GM19025 (cell line): ENCODE data around the gene UEVLD.
"Not testable (repeated sequence)": the region's sequence is repeated elsewhere in the genome, so short reads cannot be mapped to it uniquely, and the experiment has no call there.

ENCODE experiments used
- ATAC-seq: cut with Tn5 transposase; IDR thresholded peaks from one replicate; pipeline ENCODE4 v1.9.1; 2021; ENCODE audit warnings: mild to moderate bottlenecking, low read depth, moderate library complexity; ENCODE audit not compliant: unreplicated experiment

Gene UEVLD

DNA sequence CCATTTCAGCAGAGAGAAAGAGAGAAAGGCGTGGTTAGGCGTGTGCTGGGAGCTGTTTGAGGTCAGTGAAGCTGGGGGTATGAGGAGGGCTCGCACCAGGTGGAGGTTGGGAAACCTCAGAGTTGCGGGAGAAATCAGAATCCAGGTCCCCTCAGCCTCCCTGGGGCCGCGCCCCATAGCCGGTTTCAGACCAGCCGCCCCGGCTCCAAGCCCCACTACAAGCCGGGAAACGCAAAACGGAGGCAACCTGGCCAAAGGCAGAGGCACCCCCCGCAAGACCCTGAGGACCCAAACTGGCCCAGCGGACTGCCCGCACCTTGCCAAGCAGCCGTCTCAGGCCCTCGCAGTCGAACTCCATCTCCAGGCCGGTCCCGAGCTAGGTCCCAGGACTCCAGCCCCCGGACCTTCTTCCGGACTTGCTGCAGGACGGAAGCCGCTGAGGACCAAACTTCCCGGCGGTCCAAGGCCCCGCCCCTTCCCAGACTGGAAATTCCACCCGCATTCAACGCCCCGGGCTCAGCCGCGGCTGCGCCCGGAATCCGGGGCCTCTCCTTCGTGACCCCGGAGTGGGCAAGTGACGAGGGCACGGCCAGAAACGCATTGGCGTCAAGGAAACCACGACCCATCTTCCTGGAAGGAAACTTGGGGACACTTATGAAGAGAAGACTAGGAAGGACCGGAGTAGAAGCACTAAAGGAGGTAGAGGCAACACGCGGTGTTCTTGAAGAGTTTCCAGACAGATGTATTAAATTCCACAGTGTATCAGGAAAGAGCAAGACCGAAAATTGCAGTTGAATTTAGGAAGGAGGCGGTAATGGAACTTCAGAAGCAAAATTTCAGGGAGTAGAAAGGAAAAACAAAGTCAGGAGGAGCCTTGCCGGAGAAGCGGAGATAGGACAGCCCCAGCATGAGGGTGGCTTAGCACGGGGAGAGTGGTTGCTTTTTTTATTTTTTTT, at the start of gene UEVLD:
UEVLD (minus strand) TSS at position 438 of the 956 bp plus-strand sequence; CDS start at position 358, 80 bp downstream.
- ATAC-seq = peak; percentile 46

- ATAC-seq = peak; percentile 91
Measured at GRCh38 chr11:18634140-18635032, 45.9 kb upstream of the UEVLD start, which contains the start of gene SPTY2D1. TSS of gene SPTY2D1 (minus strand) at chr11:18634342. CDS start at chr11:18634257, 85 bp downstream.

DNA sequence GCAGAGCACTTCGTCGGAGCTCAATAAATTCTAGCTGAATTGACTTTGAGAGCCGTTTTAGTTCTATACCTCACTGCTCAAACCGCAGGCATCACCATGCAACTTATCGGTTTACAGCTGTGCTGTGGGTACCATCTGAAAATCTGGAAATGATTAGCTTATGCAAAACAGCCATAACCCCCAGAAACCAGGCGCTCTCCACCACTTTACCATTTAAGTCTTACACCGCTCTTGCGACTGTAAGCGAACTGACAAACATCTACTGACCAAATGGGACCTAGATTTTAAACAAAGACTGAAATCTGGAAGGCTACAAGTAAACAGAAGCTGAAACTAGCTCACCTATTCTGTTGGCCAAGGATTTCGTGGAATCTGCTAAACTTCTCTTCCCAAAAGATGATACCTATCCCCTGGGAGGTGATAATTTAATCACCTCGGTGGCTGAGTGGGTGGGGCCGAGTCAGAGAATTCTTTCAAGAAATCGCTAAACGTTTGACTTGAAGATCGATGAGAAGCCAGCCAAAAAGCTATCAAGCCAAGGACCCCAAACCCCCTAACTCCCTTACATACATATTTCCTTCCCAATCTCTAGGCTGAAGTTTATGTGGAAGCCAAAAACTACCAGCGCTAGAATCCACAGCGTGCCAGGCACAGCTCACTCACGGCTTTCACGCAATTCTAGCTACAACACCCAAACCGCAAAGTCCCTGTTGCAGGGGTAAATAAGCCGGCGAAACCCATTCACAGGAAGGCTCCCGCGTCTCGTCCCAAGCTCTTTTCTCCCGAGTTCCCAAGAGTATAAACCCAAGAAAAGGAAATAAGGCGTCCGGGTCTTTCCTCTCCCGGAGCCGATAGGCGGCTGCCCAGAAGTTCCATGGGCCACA, 45.0 kb upstream of the UEVLD start:
- ATAC-seq = peak; percentile 53

- no peak for ATAC-seq
Measured at GRCh38 chr11:18632841-18633240, 44.3 kb upstream of the UEVLD start.

DNA sequence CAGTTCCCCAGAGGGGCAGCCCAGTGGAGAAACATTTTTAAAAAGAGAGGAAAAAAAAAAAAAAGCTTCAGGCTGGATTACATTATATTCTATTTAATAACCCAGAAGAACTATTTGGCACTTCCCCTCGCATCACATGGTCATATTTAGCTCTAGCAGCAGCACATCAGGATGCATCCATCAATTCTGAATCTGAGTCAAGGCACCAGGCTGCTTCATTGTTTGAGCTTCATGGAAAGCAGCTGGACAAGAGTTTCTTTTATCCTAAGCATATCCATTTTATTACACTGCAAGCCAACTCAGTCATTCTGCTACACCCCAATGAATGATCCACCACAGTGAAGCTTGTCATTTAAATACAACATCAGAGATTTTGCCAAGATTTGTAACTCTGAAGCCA, 35.6 kb upstream of the UEVLD start:
- no peak for ATAC-seq

GRCh38 chr11:18623707-18624106, 35.2 kb upstream of the UEVLD start:
- no peak for ATAC-seq

DNA sequence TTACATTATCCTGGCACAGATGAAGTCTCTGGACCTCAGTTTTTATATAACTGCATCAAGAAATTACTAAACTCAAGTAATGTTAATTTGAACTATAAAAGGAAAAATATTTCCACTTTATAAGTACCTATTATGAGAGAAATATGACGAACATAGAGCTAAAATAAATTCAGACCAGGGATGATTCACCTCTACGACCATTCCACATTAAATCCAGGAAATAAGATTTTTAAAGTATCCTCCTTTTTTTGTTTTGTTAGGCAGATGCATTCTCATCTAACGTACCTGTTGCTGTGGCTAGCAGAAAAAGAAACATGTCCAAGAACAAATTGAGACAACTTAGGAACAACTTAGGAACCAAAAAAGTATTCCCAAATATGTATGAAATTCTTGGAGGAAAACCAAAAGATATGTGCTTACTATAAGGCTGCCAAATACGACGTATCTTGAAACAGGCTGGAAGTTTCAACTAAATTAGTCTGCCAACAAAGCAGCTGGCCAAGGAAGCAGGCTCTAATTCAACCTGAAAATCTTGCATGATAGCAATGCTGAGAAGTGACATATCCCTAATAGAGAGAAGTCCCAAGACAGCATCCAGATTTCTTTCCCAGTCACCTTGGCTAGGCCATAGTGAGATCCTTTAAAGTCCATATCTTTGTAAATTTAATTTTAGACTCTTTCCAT, 29.9 kb upstream of the UEVLD start:
- no peak for ATAC-seq

DNA sequence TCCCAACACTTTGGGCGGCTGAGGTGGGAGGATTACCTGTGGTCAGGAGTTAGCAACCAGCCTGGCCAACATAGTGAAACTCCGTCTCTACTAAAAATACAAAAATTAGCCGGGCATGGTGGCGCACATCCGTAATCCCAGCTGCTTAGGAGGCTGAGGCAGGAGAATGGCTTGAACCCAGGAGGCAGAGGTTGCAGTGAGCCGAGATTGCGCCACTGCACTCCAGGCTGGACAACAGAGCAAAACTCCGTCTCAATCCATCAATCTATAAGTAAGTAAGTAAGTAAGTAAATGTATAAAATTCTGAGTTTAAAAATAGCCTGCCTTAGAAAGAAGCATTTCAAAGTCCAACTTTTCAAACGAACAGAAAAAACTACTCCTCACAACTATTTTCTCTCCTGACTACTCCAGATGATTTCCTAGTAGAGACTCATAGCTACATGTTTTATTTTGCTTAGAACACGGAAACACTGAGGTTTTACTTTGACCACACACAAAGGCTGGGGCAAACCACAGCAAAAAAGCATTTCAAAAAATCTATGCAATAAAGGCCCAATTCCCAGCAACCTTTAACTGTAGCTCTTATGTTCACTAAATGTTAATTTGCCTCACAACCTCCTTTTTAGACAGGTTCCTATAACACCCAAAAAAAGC, 29.3 kb upstream of the UEVLD start:
- no peak for ATAC-seq

DNA sequence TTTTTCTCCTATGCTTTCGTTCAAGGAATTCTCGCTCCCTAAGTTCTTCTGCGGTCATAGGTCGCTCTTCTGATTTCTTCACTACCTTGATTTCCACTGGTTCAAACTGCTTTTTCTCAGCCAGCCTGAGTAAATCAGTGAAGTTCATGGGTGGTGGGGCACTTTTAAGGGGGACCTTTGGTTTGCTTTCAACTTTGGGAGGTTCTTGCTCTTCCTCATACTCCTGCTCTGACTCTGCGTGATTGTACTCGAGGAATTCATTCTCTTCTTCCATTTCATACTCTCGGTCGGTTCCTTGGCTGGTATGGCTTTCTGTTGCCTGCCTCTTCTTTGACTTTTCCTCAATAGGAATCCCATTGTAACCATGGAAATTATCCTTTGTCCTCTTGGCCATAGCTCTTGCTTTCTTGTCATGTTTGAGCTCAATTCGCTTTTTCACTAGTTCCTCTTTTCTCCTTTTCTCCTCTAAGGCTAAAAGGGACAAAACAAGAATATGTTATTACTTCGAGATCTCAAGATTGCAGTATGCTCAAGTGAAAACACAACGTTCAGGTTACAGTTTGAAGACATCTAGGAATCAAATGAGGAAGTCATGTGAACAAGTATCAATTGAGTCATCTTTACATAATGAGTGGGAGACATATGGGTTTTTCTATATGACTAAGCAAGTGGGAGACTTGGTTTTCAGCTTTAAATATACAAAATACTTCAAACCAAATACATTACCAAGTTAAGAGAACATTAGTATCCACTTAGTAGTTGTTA, 27.3 kb upstream of the UEVLD start:
- ATAC-seq = peak; percentile 81

DNA sequence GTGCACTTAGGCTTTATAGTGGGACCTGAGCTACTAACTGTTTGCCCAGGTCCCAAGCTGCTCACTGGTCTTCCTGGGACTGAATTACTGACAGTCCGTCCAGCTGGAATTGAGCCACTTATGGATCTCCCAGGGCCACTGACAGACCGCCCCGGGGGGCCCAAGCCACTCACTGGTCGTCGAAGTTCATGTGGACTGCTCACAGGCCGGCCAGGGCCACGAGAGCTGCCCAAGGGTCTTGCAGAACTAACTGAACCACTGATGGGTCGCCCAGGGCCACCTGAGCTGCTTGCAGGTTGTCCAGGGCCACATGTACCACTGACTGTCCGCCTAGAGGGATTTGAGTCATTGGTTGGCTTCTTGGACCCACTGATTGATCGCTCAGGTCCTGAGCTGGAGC, 26.1 kb upstream of the UEVLD start:
- no peak for ATAC-seq

DNA sequence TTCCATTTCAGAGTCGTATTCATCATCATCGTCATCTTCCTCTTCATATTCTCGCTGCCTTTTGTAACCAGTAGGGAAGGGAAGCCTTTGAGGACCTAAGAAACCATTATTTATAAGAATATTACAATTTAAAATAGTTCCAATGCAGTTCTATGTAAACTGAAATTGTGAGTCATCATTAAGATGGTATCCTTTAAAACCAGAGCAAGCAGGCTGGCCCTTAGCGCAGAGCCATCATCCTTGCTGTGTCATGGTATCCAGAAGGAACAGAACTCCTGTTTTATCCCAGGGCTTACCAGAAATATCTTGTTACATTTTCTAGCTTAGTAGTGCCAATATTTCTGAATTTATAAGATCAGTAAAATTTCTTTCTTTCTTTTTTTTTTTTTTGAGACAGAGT, 23.9 kb upstream of the UEVLD start:
- no peak for ATAC-seq

DNA sequence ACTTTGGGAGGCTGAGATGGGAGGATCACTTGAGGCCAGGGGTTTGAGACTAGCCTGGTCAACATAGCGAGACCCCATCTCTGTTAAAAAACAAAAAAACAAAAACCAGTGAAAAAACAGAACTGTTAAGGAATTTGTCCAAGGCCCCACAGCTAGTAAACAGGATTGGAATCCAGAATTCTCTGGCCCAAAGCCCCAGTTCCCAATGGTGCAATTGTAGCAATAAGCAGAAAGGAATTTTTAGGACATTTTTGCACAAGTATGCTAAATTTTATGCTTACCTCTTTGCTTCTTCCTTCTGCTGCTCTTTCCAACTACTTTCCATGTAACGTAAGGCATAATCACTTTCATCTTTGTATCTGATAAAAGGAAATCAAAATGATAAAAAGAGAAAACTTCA, 22.7 kb upstream of the UEVLD start:
- no peak for ATAC-seq

DNA sequence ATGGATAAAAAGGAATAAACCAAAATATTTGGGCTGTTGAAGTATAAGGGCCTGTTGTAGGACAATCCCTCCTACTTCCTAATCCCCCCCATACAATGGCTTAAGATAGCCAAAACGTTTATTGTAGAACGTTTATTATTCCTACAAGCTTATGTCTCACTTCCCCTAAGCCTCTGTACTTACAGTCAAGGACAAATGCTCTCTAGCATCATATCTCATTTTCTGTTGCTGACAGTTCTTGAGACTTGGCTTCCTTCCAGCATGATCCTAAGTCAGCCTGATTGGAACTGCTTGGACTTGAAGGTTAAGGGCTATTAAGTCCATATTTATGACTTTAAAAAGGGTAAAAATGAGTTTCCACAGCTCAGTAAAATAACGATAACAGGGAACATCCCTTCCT, 19.8 kb upstream of the UEVLD start:
- no peak for ATAC-seq

DNA sequence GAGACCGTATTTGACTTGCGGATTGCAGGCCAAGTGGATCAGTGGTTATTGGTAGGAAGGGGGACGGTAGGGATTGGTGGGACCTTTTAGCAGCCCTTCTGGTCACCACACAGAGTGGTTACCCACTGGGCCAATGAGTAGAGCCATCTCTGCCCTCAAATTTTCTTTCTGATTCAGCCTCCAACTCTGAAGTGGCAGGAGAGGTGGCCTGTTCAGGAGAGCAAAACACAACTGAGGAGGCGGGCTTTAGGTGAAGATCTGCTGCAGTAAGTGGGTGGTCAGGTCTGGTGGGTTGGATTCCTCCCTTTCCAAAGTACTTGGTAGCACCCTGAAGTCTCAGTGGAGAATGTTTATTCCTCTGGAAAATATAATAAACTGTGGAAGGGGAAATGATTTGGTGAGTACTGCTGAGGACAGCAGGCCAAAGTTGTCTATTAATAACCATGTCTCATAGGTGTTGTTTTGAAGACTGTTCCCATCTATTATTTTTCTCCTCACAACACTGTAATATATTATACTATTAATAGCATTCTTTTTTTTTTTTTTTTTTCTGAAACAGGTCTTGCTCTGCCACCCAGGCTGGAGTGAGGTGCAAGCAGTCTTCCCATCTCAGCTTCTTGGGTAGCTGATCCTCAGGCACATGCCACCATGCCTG, 12.5 kb upstream of the UEVLD start:
- ATAC-seq = no peak

DNA sequence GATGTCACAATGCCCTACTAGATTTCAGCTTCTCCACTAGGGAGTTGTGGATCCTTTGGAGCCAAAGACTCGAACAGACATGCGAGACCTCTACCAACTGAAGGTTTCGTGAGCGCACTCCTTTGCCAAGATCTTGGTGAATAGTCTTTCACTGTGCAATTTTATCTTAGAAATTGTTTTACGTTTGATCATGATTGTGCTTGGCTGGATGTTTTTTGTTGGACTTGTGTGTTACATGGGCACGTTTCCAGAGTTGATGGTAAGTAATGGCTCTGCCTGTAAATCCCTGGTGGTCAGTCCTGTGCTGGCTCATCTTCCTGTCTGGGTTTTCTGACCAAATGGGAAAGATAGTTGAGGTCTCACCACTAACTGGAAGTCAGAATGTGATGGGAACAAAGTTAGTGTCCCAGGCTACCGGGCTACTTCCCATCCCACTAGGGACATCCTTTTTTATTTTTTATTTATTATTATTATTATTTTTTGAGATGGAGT, 11.3 kb upstream of the UEVLD start, which contains the start of gene MISFA:
MISFA (plus strand) TSS at position 51 of the 492 bp plus-strand sequence; CDS start at position 191, 140 bp downstream.
- no peak for ATAC-seq

DNA sequence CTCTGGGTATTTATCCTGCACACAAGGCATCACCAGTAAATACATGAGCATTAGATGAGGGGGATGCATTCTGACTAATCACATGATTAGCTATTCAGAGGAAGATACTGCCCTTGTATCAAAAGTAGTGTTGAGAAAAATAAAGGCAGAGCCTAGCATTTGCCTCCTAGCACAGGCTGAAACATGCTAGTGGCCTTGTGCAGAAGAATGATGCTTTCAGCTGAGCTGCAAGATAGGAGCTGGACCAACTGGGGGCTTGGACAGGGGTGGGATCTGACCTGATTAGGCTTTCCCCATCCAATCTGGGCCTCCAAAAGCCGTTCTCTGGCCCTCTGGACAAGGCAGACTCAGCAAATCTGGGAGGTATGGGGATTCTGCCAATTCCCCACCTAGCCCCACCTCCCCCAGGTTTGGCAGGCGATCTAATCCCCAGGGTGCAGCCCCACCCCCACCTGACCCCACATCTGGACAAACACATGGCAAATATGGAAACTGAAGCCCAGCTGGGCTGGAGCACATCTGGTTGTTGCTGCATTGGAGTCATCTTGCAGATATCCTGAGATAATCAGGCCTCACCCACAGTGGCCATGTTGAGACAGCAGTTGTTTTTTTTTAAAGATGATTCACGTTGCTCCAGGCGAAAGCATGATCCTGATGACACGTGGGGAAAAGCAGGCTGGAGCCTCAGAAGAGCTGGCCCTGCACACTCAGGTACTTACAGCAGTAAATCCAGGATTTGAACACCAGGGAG, 6.6 kb upstream of the UEVLD start:
- no peak for ATAC-seq

GRCh38 chr11:18594088-18594487, 5.6 kb upstream of the UEVLD start:
- ATAC-seq = not testable (repeated sequence)
